GM21723 (cell line): ENCODE data around the gene TMEM50B.
"Not testable (repeated sequence)": the region's sequence is repeated elsewhere in the genome, so short reads cannot be mapped to it uniquely, and the experiment has no call there.

Source experiments
- ATAC-seq: cut with Tn5 transposase; IDR thresholded peaks from one replicate; pipeline ENCODE4 v1.9.1; 2021; ENCODE audit warnings: mild to moderate bottlenecking, moderate library complexity; ENCODE audit not compliant: unreplicated experiment

The TMEM50B gene

DNA sequence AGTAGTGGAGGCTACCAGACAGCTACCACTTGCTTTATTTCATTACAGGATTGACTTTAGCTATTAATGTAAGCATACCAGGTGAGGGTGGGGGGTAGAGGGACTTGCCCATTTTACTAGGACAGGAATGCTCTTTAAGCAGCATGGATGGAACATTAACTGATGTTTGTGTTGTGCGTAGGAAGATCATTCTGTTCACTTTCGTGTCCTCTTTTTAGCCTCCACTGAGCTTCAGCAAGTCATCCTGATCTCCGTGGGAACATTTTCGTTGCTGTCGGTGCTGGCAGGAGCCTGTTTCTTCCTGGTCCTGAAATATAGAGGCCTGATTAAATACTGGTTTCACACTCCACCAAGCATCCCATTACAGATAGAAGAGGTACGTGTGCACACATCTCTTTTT lies 47.3 kb downstream of the TMEM50B start:
- no peak for ATAC-seq

DNA sequence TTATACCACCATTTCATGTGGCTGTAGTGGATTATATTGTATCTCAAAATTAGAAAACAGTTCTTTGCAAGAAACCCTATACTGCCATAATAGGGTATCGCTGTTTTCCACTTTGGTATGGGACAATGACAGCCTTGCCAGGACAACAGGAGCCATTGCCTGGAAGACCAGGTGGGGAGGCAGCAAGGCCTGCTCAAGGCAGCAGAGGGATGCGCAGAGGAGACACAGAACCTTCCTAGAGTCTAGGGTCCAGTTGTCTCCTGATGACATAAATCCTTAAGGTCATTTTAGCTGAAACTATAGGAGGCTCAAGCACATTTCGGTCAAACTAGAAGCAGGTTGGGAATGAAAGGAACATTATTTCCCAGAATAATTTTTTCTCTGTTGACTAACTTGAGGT lies 48.9 kb downstream of the TMEM50B start:
- ATAC-seq = no peak

DNA sequence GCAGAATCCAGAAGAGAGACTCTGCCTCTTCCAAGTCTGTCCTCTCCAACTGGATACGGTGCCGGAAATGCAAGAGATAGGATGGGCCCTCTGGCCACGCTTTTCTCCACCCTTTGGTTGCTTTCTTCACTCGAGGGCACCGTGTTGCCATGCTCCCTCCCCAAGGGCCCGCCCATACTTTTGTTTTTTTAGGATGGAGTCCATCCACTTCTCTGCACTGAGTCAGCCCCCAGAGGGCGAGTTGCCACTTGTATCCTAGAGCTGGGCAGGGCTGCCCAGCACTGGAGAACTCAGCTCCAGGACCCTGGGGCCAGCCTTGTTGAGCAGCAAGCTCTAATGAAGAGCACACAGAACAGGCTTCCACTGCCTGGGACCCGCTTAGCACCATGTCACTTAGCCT lies 51.1 kb downstream of the TMEM50B start:
- ATAC-seq = no peak

DNA sequence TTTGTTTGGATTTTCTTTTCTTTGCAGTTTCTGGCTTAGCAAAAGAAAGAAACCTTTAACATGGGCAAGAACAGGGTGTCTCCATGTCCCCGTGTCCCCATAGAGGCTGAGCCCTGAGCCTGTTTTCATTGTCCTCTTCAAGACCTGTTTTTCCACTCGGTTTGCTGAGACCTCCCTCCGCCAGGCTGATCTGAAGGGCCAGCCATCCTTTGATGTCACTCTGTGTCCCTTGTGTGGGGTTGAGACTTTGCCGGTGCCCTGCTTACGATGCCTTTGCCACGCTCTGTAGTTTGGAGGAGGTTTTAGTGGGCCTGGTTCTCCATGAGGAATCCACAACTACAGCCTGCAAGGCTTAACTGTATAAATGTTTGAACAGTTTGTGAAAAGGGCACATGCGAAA lies 52.7 kb downstream of the TMEM50B start:
- no peak for ATAC-seq

DNA sequence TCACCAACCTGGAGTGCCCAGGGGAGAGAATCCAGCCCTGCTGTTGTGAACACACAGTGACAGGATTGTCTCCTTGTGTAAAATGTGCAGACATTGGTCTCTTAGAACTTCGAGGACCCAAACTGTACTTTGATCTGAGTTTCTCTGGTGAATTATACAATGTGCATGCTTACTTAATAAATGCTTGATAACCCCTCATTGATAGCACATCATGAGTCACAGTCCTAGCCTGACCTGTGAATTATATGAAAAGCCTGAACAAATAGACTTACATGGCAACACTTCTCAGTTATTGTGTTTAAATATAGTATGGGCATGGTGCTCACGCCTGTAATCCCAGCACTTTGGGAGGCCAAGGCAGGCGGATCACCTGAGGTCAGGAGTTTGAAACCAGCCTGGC lies 53.9 kb downstream of the TMEM50B start:
- ATAC-seq = no peak

DNA sequence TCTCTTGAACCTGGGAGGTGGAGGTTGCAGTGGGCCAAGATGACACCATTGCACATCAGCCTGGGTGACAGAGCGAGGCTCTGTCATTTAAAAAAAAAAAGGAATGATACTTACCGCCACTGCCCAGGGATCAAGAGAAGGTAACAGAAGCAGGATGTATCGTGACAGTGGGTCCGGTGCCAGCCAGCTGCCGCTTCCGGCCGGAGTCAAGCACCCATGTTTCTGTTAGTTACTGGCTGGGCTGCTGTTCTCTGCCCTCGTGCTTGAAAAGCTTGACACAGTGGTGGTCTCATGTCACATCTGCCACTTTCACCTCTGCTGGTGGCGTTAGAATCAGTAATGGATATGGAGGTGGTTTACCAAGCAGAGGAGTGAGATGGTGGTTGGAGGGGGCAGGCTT lies 55.6 kb downstream of the TMEM50B start:
- ATAC-seq = no peak

DNA sequence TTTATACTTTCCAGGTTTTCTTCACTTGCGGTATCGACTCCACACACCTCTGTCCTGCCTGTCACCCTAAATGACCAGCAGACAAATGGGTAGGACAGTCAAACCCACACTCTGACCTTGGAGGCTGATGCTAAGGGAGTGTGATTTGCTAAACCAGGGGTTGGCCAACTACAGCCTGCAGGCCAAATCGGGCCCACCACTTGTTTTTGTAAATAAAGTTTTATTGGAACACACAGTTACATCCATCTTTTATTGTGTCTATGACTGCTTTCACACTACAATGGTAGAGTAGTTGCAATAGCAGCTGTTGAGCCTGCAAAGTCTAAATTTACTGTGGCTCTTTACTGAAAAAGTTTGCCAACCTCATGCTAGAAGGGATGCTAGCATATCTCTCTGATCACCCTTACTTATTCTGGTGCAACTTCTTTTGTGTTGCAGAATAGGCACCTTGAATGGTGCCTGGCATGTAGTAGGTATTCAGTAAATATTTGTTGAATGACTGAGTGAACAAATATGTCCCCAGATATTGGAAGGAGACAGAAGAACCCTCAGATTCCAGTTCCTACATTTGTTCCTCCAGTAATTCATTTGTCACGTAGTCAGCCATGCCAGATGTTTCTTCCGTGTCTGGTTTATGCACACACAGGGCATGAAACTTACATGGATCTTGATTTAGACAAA lies 57.9 kb downstream of the TMEM50B start:
- ATAC-seq = no peak

DNA sequence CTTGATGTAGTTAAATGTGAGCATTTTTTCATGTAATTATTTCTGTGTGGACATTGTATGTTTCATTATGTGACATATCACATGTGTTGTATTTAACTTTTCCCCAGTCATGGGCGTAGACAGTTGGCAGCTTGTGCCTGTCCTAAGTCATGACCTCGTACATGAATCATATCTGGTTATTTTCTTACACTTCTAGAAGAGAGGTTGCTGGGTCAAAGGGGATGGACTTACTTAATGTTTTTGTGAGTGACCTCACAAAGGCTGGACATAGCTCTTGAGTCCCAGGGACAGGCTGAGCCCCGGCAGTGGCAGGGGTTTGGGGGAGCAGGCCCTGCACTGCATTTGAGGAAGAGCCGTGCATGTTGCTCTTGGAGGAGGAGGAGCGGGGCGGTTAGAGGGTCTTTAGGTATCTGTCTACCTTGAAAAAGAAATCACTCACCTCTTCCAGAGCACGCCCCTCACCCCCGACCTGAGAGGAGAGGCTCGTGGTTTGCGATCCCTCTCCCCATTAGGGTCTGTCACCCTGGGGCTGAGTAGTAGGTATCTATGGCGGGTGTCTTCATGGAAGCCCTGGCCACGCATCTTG lies 60.1 kb downstream of the TMEM50B start:
- no peak for ATAC-seq

DNA sequence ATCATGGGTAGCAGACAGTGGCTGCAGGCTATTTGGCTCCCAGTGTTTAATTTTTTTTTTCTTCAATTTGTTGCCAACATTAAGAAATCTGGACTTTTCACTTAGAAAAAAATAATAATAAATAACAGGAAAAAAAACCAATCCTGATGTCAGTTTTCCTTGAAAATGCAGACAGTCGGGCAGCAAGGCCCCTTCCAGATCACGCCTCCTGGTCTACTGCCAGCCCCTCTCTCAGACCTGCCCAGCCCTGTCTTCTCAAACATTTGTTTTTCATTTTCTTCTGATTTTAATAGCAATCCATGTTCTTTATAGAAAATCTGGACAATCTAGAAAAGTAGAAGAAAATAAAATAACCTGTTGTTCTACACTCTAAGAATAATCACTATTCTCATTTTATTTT lies 61.1 kb downstream of the TMEM50B start:
- ATAC-seq = no peak

DNA sequence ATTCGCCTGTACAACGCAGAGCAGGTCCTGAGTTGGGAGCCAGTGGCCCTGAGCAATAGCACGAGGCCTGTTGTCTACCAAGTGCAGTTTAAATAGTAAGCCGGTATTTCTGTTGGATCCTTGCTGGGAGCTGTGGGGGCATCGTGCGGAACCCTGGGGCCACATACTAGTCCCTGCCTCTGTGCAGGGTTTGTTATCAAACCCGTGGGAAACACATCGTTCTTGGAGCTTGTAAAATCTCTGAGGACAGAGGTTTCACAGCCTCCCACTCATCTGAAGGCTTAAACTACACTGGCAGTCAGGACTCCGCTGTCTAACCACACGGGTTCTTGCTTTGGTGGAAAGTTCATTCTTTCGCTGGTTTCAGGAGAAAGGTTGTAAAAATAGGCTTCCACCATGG lies 64.8 kb downstream of the TMEM50B start:
- no peak for ATAC-seq

DNA sequence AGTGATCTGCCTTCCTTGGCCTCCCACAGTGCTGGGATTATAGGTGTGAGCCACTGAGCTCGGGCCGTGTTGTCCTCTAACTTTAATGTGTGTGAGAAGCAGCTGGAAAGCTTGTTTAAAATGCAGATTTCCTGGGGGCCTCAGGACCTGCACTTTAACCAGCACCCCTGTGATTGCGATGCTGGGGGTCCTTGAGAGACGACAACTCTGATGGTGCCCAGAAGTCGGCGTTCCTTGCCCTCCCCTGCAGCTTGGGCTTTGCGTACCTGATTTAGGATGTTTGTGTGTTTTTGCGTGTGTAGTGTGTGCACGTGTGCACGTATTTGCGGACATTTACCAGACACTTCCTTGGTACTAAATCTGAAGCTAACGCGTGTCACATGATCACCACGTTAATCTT lies 65.7 kb downstream of the TMEM50B start:
- no peak for ATAC-seq

DNA sequence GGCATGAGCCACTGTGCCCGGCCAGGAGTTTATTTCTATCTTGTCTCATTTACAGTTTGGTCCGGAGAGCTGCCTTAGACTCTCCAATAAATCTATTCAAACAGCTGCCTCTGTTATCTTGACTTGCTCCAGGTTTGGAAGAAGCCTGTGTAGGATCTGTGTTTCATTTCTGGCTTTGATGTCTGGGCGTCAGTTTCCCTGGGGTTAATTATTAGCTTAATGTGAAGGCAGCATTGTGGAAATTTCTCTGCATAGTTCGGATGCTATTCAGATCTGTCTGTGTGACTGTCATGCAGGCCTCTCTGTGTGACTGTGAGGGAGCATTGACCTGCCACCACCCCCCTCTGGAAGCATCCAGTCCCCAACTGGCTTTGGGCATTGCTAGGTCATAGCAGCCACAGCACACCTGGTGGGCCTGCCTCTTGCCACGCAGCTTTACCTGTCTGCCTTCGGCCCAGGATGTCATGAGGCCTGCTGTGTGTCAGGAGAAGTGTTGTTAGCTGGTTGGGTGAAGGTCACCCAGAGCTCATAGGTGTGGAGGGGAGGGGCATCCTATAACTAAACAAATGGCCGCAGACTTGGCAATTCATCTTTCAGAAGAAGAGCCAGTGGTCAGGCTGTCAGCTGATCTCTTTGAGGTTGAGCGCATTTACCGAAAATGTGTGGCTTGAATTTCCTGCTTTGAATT lies 66.8 kb downstream of the TMEM50B start:
- no peak for ATAC-seq

DNA sequence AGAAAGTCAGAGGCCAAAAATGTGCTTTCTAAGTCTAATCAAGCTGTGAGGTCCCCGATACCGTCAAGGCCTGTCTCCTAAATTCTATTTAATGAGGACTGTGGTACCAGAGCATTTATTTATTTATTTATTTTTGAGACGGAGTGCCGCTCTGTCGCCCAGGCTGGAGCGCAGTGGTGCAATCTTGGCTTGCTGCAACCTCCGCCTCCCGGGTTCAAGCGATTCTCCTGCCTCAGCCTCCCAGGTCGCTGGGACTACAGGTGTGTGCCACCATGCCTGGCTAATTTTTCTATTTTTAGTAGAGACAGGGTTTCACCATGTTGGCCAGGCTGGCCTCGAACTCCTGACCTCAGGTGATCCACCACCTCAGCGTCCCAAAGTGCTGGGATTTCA lies 67.3 kb downstream of the TMEM50B start:
- not testable (repeated sequence) for ATAC-seq

DNA sequence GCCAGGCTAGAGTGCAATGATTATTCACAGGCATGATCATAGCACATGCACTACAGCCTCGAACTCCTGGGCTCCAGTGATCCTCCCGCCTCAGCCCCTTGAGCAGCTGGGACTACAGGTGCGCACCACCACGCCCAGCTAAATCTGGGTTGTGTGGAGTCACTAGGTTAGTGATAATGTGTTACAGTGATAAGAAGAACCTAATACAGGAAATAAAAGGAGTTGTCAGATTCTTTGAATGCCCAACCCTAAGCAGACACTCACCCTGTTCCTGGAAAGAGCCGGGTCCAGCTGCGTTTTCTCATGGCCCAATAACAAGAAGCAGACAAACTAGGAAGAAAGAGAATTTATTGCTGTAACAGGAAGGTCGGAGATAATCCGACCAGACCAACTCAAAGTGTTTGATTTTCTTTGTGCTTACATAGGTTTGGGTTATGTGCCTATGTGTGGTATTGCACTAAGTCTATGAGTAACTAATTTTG lies 67.8 kb downstream of the TMEM50B start:
- ATAC-seq = no peak

DNA sequence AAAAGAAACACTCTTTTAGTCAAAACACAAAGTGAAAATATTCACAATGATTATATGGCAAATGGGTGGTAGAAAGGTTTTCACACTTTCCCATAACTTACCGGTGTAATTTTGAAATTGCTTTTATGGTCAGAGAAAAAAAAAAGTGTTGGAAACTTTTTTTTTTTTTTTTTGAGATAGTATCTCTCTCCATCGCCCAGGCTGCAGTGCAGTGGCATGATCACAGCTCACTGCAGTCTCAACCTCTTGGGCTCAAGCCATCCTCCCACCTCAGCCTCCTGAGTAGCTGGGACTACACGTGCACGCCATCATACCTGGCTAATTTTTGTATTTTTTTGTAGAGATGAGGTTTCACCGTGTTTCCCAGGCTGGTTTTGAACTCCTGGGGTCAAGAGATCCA lies 73.3 kb downstream of the TMEM50B start:
- ATAC-seq = no peak

DNA sequence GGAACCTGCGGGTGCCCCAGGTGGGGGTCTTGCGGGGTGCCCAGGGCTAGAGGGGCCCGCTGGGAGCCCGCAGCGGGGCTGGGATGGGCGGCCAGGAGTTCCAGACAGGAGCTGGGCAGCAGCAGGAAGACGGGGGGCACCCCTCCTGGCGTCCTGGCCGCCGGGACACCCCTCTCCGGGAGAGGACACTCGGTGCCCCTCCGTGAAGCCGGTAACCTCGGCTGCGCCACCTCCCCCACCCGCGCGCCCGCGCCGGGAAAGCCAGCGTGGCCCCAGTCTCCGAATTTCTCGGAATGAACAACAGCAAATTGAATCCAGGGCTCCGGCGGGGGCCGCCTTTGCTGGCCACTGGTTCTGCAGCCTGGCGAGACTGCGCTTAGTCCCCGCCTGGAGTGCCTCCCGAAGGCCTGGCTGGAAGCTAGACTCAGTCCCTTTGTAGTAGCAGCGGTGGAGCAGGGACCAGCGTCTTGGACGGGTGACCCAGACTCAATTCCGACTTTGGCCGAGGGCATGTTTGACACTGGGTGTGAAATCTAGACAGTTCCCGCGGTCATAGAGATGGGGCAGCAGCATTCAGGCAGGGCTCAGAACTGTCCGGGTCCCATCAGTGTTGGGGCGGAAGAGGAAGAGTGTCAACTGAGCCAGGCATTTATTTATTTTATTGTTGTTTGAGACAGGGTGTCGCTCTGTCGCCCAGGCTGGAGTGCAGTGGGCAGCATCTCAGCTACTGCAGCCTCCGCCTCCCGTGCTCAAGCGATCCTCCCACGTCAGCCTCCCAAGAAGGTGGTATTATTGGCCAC lies 75.8 kb downstream of the TMEM50B start:
- peak; percentile 35 for ATAC-seq

DNA sequence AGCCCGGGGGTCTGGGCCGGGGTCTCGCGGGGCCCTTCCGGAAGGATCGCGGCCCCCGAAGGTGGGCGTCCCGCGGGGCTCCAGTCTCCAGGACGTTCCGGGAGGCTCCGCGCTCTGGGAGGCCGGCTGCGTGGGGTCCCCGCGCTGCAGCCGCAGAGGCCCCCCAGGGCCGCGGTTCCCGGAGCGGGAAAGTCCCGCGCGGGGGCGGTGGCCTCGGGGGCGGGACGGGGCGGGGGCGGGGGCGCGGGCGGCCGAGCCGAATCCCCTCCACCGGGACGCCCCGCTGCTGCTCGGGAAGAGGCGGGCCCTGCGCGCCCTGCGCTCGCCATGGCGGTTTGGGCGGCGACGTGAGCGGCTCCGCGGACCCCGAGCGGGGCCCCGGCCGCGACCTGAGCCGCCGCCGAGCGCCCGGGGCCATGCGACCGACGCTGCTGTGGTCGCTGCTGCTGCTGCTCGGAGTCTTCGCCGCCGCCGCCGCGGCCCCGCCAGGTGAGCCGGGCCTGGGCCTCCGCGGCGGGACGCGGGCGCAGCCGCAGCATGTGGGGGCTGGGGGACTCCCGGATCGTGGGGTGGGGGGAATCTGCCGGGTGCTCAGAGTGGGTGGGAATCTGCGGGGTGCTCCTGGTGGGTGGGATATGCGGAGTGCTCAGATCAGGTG lies 76.5 kb downstream of the TMEM50B start, which contains the start of gene IFNGR2:
TSS of gene IFNGR2 (plus strand) at position 286 of the 658 bp plus-strand sequence. CDS start at position 417, 131 bp downstream.
- ATAC-seq = peak; percentile 45

DNA sequence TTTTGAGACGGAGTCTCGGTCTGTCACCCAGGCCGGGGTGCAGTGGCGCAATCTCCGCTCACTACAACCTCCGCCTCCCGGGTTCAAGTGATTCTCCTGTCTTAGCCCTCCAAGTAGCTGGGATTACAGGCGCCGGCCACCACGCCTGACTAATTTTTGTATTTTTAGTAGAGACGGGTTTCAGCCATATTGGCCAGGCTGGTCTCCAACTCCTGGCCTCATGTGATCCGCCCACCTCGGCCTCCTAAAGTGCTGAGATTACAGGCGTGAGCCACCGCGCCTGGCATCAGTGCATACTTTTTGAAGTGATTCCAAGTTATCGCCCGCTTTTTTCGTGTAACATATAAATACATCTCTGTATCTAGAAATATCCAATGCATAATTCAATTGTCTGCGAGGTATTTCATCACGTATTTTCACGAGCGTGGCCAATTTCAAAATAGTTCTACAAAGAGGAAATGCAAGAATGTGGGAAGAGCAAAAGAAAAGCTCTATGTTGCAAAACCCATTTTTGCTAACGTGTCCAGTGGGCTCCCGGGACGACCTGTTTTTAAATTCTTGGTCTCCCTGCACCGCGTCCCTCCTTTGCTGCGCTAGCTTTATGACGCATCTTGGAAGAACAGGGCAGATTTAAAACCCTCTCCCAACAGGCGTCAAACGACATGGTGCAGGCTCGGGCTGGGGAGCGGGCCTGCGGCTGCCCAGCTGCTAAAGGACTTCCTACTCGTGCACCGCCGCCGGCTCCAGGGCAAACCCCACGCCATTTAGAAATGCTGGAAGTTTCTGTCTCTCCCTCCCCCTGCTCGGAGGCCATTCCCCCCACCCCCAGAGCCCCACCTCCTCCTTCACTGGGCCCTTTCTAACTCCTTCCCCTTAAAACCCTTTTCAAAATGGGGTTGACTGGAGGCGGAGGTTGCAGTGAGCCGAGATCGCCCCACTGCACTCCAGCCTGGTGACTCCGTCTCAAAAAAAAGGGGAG lies 77.5 kb downstream of the TMEM50B start:
- no peak for ATAC-seq

DNA sequence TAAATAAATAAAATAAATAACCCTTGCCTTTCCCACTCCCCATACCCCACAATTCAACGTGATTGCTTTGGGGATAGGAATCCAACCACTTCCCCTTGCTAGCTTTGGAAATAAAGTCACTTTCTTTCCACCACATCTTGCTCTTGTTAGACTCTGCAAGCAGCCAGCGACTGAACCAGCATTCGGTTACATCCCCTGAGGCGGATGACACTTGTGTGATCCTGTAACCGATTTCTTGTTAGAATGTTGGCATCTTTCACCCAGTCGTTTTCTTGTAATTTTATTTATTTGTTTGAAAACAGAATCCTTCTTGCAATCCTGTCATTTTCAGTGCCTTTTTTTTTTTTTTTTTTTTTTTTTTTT lies 78.2 kb downstream of the TMEM50B start:
- no peak for ATAC-seq
